ENCODE measurements around the gene LCLAT1.
A peak's percentile ranks its signal among the peaks of the same experiment; 100 is the strongest.

The LCLAT1 gene

DNA sequence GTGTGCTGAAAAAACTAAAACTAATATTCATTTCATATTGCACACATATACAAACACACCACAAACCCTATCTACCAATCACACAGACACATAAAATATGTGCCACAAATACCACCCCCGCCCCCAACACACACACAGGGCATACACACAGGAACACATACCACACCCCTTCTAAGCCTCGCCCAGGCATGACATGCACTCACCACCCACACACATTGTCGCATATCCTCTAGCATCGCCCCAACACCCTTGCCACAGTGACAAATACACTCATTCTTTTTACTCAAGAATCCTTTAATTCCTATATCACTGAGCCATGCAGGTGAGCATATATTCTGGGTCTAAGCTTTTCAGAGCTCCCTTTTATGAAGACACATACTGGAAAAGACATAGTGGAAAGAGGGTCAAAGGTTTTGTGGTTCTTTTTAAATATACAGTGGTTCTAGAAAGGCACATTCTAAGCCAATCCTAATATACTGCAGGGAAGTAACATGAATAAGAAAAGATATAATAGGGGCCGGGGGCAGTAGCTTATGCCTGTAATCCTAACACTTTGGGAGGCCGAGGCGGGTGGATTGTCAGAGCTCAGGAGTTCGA is 24.5 kb upstream of the LCLAT1 start:
- DNase-seq = peak in 22 of 56 donors; percentile 3 to 64 (median 30)

DNA sequence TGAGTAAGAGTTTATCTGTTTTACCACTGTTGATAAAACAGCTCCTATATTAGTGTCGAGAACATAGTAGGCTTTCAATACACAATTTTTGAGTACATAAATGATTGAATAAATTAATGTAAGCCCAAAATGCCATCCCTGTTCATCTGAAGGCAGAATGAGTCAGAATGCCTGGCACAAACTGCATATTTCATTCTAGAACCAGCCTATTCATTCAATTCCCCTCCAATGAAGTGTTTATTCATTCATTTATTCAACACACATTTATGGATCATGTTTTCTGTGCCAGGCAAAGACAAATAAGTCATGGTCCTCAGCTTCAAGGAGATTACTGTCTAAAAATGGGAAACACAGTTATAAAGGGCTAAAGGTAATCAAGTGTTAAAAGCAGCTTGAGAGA is 22.8 kb upstream of the LCLAT1 start:
- no peak for DNase-seq

DNA sequence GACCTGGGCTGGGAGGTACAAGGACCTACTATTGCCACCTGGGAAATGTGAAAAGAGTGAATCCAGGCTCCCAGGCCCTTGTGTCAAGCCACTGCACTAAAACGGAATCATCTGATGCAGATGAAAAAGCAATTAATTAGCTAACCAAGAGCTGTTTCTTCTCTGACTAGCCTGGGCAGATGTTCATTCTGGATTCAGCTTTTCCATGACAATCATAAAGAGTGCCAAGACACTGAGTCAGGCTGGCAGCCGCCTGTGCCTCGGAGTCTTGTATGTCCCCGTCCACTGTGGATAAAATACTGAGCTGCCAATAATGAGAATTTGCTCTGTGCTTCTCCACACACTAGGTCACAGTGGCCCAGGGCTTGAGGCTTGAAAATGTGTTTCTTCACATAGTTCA is 21.7 kb upstream of the LCLAT1 start:
- peak in 2 of 56 donors; percentile 11 to 35 for DNase-seq

GRCh38 chr2:30427606-30428347 is 19.3 kb upstream of the LCLAT1 start:
- no peak for DNase-seq

- DNase-seq = no peak
Observed at GRCh38 chr2:30428348-30428662, 18.7 kb upstream of the LCLAT1 start.

- no peak for DNase-seq
Observed at GRCh38 chr2:30428827-30429461, 18.1 kb upstream of the LCLAT1 start.

- DNase-seq = no peak
Observed at GRCh38 chr2:30433541-30434299, 13.3 kb upstream of the LCLAT1 start.

GRCh38 chr2:30434708-30435107 is 12.3 kb upstream of the LCLAT1 start:
- no peak for DNase-seq

DNA sequence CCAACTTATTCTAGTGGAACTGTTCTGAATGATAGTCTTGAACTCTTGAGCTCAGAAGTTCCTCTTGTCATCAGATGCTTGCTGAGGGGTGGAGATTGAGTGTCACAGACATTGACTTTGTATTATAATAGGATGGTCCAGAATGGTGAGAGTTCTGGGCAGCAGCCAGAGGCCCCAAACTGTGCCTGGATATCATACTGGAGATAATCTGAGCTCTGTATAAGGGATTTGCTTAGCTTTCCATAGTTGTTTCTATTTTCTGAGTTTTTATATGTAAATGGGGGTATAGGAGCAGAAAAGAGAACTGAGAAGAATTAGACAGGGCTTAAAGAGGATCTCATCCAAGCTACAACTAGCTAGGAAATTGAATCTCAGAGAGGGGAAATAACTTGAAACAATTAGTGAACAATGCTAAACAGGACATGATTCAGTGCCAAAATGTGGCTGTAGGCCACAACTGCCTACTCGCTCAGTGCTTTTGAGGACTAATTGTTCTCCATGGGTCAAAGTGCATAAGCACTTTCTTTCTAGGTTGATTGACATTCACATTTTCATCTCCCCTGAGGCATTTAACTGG is 10.1 kb upstream of the LCLAT1 start:
- no peak for DNase-seq

DNA sequence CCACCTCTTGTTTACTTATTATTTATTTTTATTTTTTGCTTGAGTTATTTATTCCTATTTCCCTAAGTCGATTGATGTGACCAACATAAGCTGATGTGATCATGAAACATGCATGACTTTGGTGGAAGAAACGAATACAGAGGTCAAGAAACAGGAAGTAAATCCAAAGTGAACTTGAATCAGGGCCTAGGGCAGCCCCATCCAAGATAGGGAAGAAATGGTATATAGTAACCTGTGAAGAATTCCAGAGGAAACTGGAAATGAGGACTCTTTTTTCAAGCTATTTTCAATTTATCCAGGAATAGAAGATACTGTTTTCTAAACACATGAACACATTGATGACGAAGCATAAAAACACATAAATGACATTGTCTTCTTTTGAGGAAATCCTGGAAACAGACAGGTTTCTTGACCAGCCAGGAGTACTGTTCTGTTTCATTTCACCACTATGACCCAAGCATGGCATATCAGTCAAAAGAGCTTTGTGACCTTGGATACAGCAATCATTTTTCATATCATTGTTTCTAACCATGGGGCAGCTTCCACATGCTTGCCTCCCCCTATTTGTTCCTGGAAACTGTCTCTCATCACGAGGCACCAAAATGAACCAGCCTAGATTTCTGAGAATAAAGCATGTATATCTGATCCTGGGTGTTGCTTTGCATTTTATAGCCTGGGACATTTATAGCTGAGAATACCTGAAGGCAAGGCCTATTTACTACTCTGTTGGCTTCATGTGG is 9.1 kb upstream of the LCLAT1 start:
- DNase-seq = no peak

- DNase-seq = no peak
Observed at GRCh38 chr2:30439296-30439695, 7.8 kb upstream of the LCLAT1 start.

GRCh38 chr2:30439879-30440278 is 7.2 kb upstream of the LCLAT1 start:
- DNase-seq = no peak

DNA sequence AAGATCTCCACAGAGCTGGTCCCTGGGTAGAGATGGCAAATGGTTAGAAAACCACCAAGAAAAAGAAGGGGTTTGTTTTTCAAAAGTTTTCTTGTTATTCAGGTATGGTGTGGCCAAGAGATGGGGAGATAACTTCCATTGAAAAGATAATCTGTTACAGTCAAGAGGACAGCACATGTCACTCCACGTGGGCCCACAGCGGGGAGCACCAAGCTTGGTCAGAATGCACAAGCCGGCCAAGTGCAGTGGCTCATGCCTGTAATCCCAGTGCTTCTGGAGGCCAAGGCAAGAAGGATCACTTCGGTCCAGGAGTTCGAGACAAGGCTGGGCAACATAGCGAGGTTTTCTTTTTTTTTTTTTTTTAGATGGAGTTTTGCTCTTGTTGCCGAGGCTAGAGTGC is 6.0 kb upstream of the LCLAT1 start:
- no peak for DNase-seq

GRCh38 chr2:30443081-30443480 is 4.0 kb upstream of the LCLAT1 start:
- no peak for DNase-seq

DNA sequence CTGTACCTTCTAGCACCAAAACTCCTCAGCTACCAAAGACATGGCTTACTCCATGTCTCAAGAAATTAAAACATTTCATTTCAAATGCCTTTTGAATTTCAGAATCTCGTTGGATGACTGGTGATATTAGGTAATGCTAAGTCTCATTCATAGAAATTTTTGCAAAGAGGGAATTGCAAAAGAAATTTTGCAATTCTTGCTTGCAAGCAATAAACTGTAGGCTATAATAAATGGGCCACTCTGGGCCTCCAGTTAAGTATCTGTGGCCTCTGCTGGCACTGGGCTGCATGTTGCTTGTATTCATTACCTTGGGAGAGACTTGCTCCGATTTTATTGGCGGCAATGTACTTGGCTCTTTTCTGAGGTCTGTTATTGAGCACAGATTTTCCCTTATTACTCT is 2.8 kb upstream of the LCLAT1 start:
- no peak for DNase-seq

GRCh38 chr2:30445266-30445821 is 1.7 kb upstream of the LCLAT1 start:
- DNase-seq = no peak

DNA sequence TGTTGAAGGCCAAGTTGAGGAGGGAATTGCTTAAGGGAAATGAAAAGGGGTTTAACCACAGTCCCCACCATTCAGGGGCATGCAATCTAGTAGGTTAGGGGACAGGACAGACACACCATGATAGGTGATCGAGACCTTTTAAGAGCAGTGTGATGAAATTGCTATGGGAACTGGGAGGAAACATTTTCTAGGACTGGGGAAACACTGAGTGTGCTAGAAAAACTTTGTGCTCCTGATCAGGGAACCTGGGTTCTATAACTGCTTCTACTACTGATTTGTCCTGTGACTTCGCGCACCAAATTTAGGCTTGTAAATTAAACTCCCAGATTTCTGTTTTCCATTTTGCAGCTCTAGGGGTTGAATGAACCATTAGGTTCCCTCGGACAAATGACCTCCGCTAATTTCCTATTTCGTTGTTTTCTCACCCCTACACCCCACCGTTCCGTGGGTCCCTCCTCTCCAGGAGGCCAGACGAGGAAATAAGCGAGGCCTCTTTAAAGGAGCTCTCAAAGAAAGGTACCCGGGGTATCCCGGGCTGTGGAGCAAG is 371 bp upstream of the LCLAT1 start:
- DNase-seq = no peak

- DNase-seq = no peak
Observed at GRCh38 chr2:30448308-30448707, 1.3 kb downstream of the LCLAT1 start.

GRCh38 chr2:30448866-30449265 is 1.8 kb downstream of the LCLAT1 start:
- no peak for DNase-seq

DNA sequence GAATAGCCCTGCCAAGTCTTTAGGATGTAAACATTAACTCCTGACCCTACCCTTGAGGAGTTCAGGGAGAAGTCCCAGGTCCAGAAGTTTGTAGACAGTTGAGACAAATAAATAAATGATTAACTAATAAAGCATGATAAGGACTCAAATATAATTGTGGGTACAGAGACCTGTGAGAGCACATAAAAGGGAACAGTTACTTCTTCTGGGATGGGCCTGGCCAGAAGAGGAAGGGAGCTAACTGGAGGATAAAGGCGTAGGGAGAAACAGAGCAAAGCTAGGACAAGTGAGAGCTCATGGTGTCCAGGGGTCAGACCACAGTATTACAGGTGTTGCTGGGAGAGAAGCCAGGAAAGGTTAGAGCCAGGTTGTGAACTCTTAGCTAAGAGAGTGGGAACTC is 3.0 kb downstream of the LCLAT1 start:
- DNase-seq = no peak

DNA sequence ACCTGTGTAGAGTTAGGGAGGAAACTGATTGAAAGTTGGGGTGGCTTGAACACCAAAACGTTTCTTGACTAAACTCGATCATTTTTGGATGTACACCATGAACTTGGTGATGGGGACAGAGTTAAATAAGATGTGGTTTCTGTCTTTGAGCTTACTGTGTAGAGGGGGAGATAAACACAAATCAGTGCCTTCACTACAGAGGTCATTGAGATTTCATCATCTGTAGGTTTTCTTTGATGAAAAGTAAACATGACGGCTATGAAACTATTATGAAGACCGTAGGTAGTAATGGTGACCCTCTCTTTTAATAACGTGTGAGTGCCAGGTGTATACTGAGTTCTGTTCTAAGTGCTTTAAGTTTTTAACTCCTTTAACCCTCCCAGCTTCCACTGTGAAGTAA is 6.5 kb downstream of the LCLAT1 start:
- DNase-seq = no peak
